GM10266 (cell line): ENCODE measurements around the gene TMEM79.
"Not testable (repeated sequence)": the region's sequence is repeated elsewhere in the genome, so short reads cannot be mapped to it uniquely, and the experiment has no call there.

Source experiments
- DNase-seq: peaks from one replicate; pipeline ENCODE4 v3.0.0; 2012; ENCODE audit errors: extremely low spot score
- CTCF ChIP-seq: IDR thresholded peaks from 2 replicates; pipeline ENCODE4 v1.5.1; 2012; ENCODE audit warnings: mild to moderate bottlenecking, low read depth; ENCODE audit not compliant: control insufficient read depth, insufficient read depth; ENCODE audit errors: missing control alignments

Gene TMEM79

GRCh38 chr1:156320560-156320959 lies 36.4 kb downstream of the TMEM79 start:
- DNase-seq, result no peak
- no peak for TF ChIP-seq CTCF

- DNase-seq, result not testable (repeated sequence)
These were observed 39.1 kb downstream of the TMEM79 start for GRCh38 chr1:156323179-156323578.

- TF ChIP-seq CTCF, result peak; percentile 23
- DNase-seq, result peak; percentile 31
These were observed 52.1 kb downstream of the TMEM79 start for GRCh38 chr1:156336242-156336641.

- TF ChIP-seq CTCF, result no peak
- no peak for DNase-seq
These were observed 53.1 kb downstream of the TMEM79 start for GRCh38 chr1:156337052-156337887.

GRCh38 chr1:156337888-156338179 lies 53.7 kb downstream of the TMEM79 start:
- no peak for TF ChIP-seq CTCF
- no peak for DNase-seq

- peak; percentile 98 for DNase-seq
- TF ChIP-seq CTCF, result no peak
These were observed 54.3 kb downstream of the TMEM79 start, which contains the start of the genes CCT3 and TSACC for GRCh38 chr1:156338180-156338976. CCT3 (minus strand) TSS chr1:156338292; CDS start chr1:156338184, 108 bp downstream. TSACC (plus strand) TSS chr1:156338526; CDS start chr1:156339758, 1,232 bp downstream.
